OCI-LY1 (cell line): Measurements from ENCODE around the gene TPGS2.

Experiments
- H2AFZ ChIP-seq: fragments of 200-600 bp; sonication (generic), shearing (Covaris generic); 2 replicates; pipeline ENCODE4 v1.6.0; 2014; ENCODE audit warnings: antibody characterized with exemption, mild to moderate bottlenecking, low read length
- H3F3A ChIP-seq: fragments of 200-600 bp; sonication (generic), shearing (Covaris generic); 2 replicates; pipeline ENCODE4 v1.6.0; 2014; ENCODE audit warnings: mild to moderate bottlenecking, antibody characterized with exemption, low read length, moderate library complexity; ENCODE audit not compliant: insufficient read depth
- H3K27ac ChIP-seq: fragments of 200-600 bp; sonication (generic); 2 replicates; pipeline ENCODE4 v1.5.1; 2014; ENCODE audit warnings: low read length, mixed run types, mild to moderate bottlenecking, low read depth; ENCODE audit not compliant: poor library complexity, severe bottlenecking
- H3K27me3 ChIP-seq: fragments of 200-600 bp; sonication (generic); 2 replicates; pipeline ENCODE4 v1.6.0; 2014; ENCODE audit warnings: antibody characterized with exemption, mild to moderate bottlenecking, low read length, moderate library complexity; ENCODE audit not compliant: insufficient read depth
- H3K36me3 ChIP-seq: fragments of 200-600 bp; sonication (generic); 2 replicates; pipeline ENCODE4 v1.6.1; 2014; ENCODE audit warnings: mild to moderate bottlenecking, antibody characterized with exemption, low read length, moderate library complexity, mixed read lengths; ENCODE audit not compliant: insufficient read depth
- H3K4me1 ChIP-seq: fragments of 200-600 bp; sonication (generic); 2 replicates; pipeline ENCODE4 v1.5.1; 2014; ENCODE audit warnings: mild to moderate bottlenecking, low read length, moderate library complexity; ENCODE audit not compliant: insufficient read depth, severe bottlenecking
- H3K4me2 ChIP-seq: fragments of 200-600 bp; sonication (generic), shearing (Covaris generic); 2 replicates; pipeline ENCODE4 v1.6.1; 2014; ENCODE audit warnings: low read length
- H3K4me3 ChIP-seq: fragments of 200-600 bp; sonication (generic); 2 replicates; pipeline ENCODE4 v1.5.1; 2014; ENCODE audit warnings: low read length, low read depth, mild to moderate bottlenecking, mixed read lengths; ENCODE audit not compliant: poor library complexity, severe bottlenecking
- H3K79me2 ChIP-seq: fragments of 200-600 bp; shearing (Covaris generic); 2 replicates; pipeline ENCODE4 v1.6.1; 2016; ENCODE audit warnings: mixed run types, low read length, mixed read lengths; ENCODE audit not compliant: insufficient read depth
- H3K9ac ChIP-seq: fragments of 200-600 bp; sonication (generic), shearing (Covaris generic); 2 replicates; pipeline ENCODE4 v1.6.1; 2014; ENCODE audit warnings: mild to moderate bottlenecking, low read length, mixed read lengths
- H3K9me2 ChIP-seq: fragments of 200-600 bp; sonication (generic), shearing (Covaris generic); 2 replicates; pipeline ENCODE4 v1.6.1; 2014; ENCODE audit warnings: low read depth, mild to moderate bottlenecking, low read length, mixed read lengths
- H3K9me3 ChIP-seq: fragments of 200-600 bp; shearing (Covaris generic); 2 replicates; pipeline ENCODE4 v1.6.1; 2014; ENCODE audit warnings: low read length, mixed read lengths
- H4K20me1 ChIP-seq: fragments of 200-600 bp; sonication (generic), shearing (Covaris generic); 2 replicates; pipeline ENCODE4 v1.6.0; 2016; ENCODE audit warnings: mild to moderate bottlenecking, low read length; ENCODE audit not compliant: insufficient read depth
- CTCF ChIP-seq: fragments of 200-600 bp; sonication (generic), shearing (Covaris generic); IDR thresholded peaks from 2 replicates; pipeline ENCODE4 v1.5.1; 2017; ENCODE audit warnings: mild to moderate bottlenecking, antibody characterized with exemption, low read length, moderate library complexity, mixed read lengths
- EZH2 ChIP-seq: fragments of 200-600 bp; sonication (generic), shearing (Covaris generic); IDR thresholded peaks from 2 replicates; pipeline ENCODE4 v1.8.0; 2017; ENCODE audit warnings: borderline replicate concordance, mixed run types, mild to moderate bottlenecking, antibody characterized with exemption, low read length, moderate library complexity, mixed read lengths

The TPGS2 gene

DNA sequence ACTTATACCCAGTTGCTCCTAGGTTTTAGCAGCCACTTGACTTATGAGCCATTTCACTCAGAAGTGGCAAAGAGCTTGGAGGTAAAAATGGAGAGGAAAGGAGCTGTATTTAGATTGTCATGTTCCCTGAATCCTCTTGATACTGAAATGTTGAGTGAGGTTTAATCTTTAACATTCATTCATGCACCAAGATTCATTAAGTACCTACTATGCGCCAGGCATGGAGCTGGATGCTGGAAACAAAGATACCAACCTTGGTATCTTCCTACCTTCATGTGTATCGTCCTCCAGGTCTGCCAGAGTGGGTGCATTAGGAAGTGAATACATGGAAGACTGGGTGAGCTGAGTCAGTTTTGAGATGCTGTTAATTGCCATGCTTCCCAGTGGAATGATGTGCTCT, 23.7 kb downstream of the TPGS2 start:
- TF ChIP-seq CTCF: no peak
- no peak for TF ChIP-seq EZH2
- Histone ChIP-seq H3K9me3 (no peaks in the 10 kb centered on the region), H3K79me2 (no peaks in the 10 kb centered on the region), H3K4me3 (no peak overlapping the region), H3K9me2 (no peaks in the 10 kb centered on the region), H3K9ac (no peak overlapping the region), H2AFZ (no peak overlapping the region), H3K36me3 (peaks cover 72% of the 10 kb centered on the region), H3K27ac (no peak overlapping the region), H3K4me2 (no peak overlapping the region), H4K20me1 (no peaks in the 10 kb centered on the region), H3K27me3 (no peaks in the 10 kb centered on the region), H3F3A (no peaks in the 10 kb centered on the region), H3K4me1 (no peaks in the 10 kb centered on the region)

DNA sequence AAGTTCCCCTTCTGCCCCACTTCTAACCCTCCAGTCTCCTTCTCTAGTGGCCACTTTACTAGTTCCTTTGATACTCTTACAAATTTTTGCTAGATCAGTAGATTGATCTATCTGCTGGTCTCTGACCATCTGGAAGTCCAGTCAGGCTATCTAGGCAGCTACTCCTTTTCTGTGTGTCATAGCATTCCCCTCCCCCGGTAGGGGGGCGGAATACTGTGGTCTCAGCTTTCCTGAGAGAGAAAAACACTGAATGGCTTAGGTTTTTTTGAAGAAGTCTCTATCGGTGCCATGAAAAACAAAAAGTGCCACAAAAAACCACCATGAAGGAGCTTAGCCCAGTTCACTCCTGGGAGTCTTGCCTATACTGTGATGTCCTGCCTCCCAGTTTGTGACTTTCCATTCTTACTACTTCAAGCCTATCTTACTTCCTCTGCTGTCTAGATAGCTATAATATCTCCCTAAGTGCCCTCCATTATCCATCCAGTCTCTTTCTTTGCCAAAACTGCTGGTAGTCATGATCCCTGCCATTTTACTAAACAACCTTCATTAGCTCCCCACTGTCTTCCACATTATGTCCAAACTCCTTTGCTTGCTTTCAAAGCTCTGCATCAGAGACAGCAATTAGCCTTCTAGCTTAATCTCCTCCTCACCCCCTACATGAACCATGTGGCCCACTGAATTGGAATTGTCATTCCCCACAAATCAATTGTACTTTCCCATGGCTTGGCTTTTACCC, 29.9 kb downstream of the TPGS2 start:
- Histone ChIP-seq H4K20me1 (no peaks in the 10 kb centered on the region), H3K4me3 (no peak overlapping the region), H2AFZ (no peak overlapping the region), H3K9me3 (no peaks in the 10 kb centered on the region), H3K4me2 (no peak overlapping the region), H3K27ac (no peak overlapping the region), H3F3A (no peaks in the 10 kb centered on the region), H3K9me2 (no peaks in the 10 kb centered on the region), H3K4me1 (no peaks in the 10 kb centered on the region), H3K27me3 (no peaks in the 10 kb centered on the region), H3K9ac (no peak overlapping the region), H3K36me3 (peaks cover 92% of the 10 kb centered on the region), H3K79me2 (no peaks in the 10 kb centered on the region)
- no peak for TF ChIP-seq CTCF
- TF ChIP-seq EZH2: no peak

- Histone ChIP-seq H3K9ac (no peak overlapping the region), H3K36me3 (peaks cover 80% of the 10 kb centered on the region), H3K4me1 (no peaks in the 10 kb centered on the region), H4K20me1 (no peaks in the 10 kb centered on the region), H3K27me3 (no peaks in the 10 kb centered on the region), H3K4me2 (no peak overlapping the region), H3K9me3 (0 out of 2 replicates have a peak, but pooled peaks cover 3% of the 10 kb centered on the region), H3F3A (no peaks in the 10 kb centered on the region), H3K9me2 (no peaks in the 10 kb centered on the region), H3K4me3 (no peak overlapping the region), H2AFZ (no peak overlapping the region), H3K79me2 (no peaks in the 10 kb centered on the region), H3K27ac (no peak overlapping the region)
- TF ChIP-seq EZH2 (no peak), CTCF (no peak)
Observed at GRCh38 chr18:36792634-36793283, 36.0 kb downstream of the TPGS2 start.
